HEK293 (cell line): ENCODE results near the gene C9orf153.

Source experiments
- CTCF ChIA-PET: fragments of 350-600 bp; formaldehyde crosslinking; extraction: SDS; loops from one replicate; lab custom pipeline; 2021; ENCODE audit warnings: antibody characterized with exemption; lab: Yijun Ruan, JAX
- POLR2A ChIA-PET: fragments of 300-600 bp; formaldehyde crosslinking; extraction: SDS; loops from one replicate; lab custom pipeline; 2020; ENCODE audit warnings: antibody characterized with exemption, inconsistent platforms; lab: Yijun Ruan, JAX
- H3K27ac ChIP-seq: fragments of 200-500 bp; sonication (Bioruptor generic); 2 replicates; pipeline ENCODE4 v1.5.1; 2014; ENCODE audit warnings: low read depth, low read length, control low read depth, inconsistent platforms; ENCODE audit errors: extremely low read depth
- H3K36me3 ChIP-seq, 2 experiments: fragments of 200-500 bp in 1 of 2; sonication (Bioruptor generic) in 1 of 2; 1 replicate in 1 of 2; 2 replicates in 1 of 2; pipeline ENCODE4 v1.5.1; 2014 to 2017; ENCODE audit warnings: inconsistent platforms in 2 of 2, low read length in 2 of 2; ENCODE audit not compliant: control insufficient read depth in 2 of 2, insufficient read depth in 1 of 2
- H3K4me1 ChIP-seq: fragments of 200-500 bp; sonication (Bioruptor generic); 2 replicates; pipeline ENCODE4 v1.5.1; 2014; ENCODE audit warnings: mild to moderate bottlenecking, low read length, inconsistent platforms; ENCODE audit not compliant: control insufficient read depth, insufficient read depth
- H3K4me3 ChIP-seq: 2 replicates; pipeline ENCODE4 v1.5.1; 2011; ENCODE audit warnings: low read depth, mild to moderate bottlenecking, control low read depth, low read length, moderate library complexity
- H3K9me3 ChIP-seq: fragments of 200-500 bp; sonication (Bioruptor generic); 2 replicates; pipeline ENCODE4 v1.5.1; 2014; ENCODE audit warnings: low read depth, low read length, inconsistent platforms; ENCODE audit not compliant: control insufficient read depth, insufficient read depth
- AEBP2 ChIP-seq: fragments of 450-650 bp; formaldehyde crosslinking; IDR thresholded peaks from 2 replicates; pipeline ENCODE4 v1.5.1; 2016; ENCODE audit warnings: missing biosample characterization, missing genetic modification characterization, borderline replicate concordance
- CTCF ChIP-seq: fragments of 450-650 bp; formaldehyde crosslinking; IDR thresholded peaks from 2 replicates; pipeline ENCODE4 v1.5.1; 2016; ENCODE audit warnings: missing biosample characterization, missing genetic modification characterization
- GLI2 ChIP-seq: fragments of 450-650 bp; formaldehyde crosslinking; IDR thresholded peaks from 2 replicates; pipeline ENCODE4; 2017; ENCODE audit warnings: missing biosample characterization, missing genetic modification characterization, low read depth, borderline replicate concordance
- KLF10 ChIP-seq: fragments of 450-650 bp; IDR thresholded peaks from 2 replicates; pipeline ENCODE4 v1.5.1; 2018; ENCODE audit warnings: missing biosample characterization, mild to moderate bottlenecking, missing genetic modification characterization
- TSHZ1 ChIP-seq: fragments of 450-650 bp; formaldehyde crosslinking; IDR thresholded peaks from 2 replicates; pipeline ENCODE4 v1.5.1; 2016; ENCODE audit warnings: missing biosample characterization, missing genetic modification characterization, borderline replicate concordance
- ZBTB11 ChIP-seq: fragments of 450-650 bp; formaldehyde crosslinking; conservative IDR thresholded peaks from 2 replicates; pipeline ENCODE4 v1.5.1; 2016; ENCODE audit warnings: low read depth, missing biosample characterization, missing genetic modification characterization
- ZBTB48 ChIP-seq: fragments of 450-650 bp; formaldehyde crosslinking; IDR thresholded peaks from 2 replicates; pipeline ENCODE4 v1.5.1; 2016; ENCODE audit warnings: missing biosample characterization, missing genetic modification characterization
- ZBTB49 ChIP-seq: fragments of 450-650 bp; formaldehyde crosslinking; IDR thresholded peaks from 2 replicates; pipeline ENCODE4 v1.5.1; 2016; ENCODE audit warnings: missing biosample characterization, missing genetic modification characterization, low read depth
- ZNF121 ChIP-seq: fragments of 450-650 bp; formaldehyde crosslinking; IDR thresholded peaks from 2 replicates; pipeline ENCODE4 v1.5.1; 2016; ENCODE audit warnings: missing biosample characterization, missing genetic modification characterization
- ZNF221 ChIP-seq: fragments of 450-650 bp; formaldehyde crosslinking; IDR thresholded peaks from 2 replicates; pipeline ENCODE4 v1.5.1; 2017; ENCODE audit warnings: missing biosample characterization, missing genetic modification characterization, borderline replicate concordance
- ZNF366 ChIP-seq: fragments of 450-650 bp; formaldehyde crosslinking; conservative IDR thresholded peaks from 2 replicates; pipeline ENCODE4 v1.5.1; 2016; ENCODE audit warnings: missing biosample characterization, missing genetic modification characterization
- ZNF398 ChIP-seq: fragments of 450-650 bp; formaldehyde crosslinking; IDR thresholded peaks from 2 replicates; pipeline ENCODE4 v1.5.1; 2017; ENCODE audit warnings: missing biosample characterization, missing genetic modification characterization
- ZNF501 ChIP-seq: fragments of 450-650 bp; formaldehyde crosslinking; IDR thresholded peaks from 2 replicates; pipeline ENCODE4 v1.5.1; 2016; ENCODE audit warnings: missing biosample characterization, missing genetic modification characterization
- ZNF555 ChIP-seq: fragments of 450-650 bp; formaldehyde crosslinking; conservative IDR thresholded peaks from 2 replicates; pipeline ENCODE4 v1.5.1; 2017; ENCODE audit warnings: missing biosample characterization, mild to moderate bottlenecking, missing genetic modification characterization, inconsistent platforms
- ZNF580 ChIP-seq: fragments of 450-650 bp; formaldehyde crosslinking; IDR thresholded peaks from 2 replicates; pipeline ENCODE4 v1.5.1; 2016; ENCODE audit warnings: missing biosample characterization, missing genetic modification characterization
- ZNF776 ChIP-seq: fragments of 450-650 bp; formaldehyde crosslinking; IDR thresholded peaks from 2 replicates; pipeline ENCODE4 v1.5.0; 2017; ENCODE audit warnings: missing biosample characterization, missing genetic modification characterization, borderline replicate concordance
- ZSCAN18 ChIP-seq: fragments of 450-650 bp; formaldehyde crosslinking; IDR thresholded peaks from 2 replicates; pipeline ENCODE4 v1.5.1; 2016; ENCODE audit warnings: missing biosample characterization, missing genetic modification characterization

The C9orf153 gene

GRCh38 chr9:86257391-86257790 is 2.1 kb downstream of the C9orf153 start:
- Histone ChIP-seq H3K4me1 (no peaks in the 10 kb centered on the region), H3K27ac (no peak overlapping the region), H3K9me3 (no peaks in the 10 kb centered on the region), H3K36me3 (peaks cover 0 to 3% of the 10 kb centered on the region in 2 experiments; a peak in 1 of 3 replicates), H3K4me3 (no peak overlapping the region)
- POLR2A ChIA-PET: interaction anchor here (0.7 to 1.6 kb wide), 2 partner anchors 25 to 690 kb away, joined by 6 to 7 read pairs; partner anchors contain the start of gene ISCA1
- CTCF ChIA-PET: interaction anchor here (0.6 to 3.3 kb wide), 2 partner anchors 10 to 184 kb away, joined by 3 to 10 read pairs; no protein-coding TSS in a partner anchor
- no peak for TF ChIP-seq KLF10 (tag by site-specific recombination)
- TF ChIP-seq ZBTB11 (tag by site-specific recombination): no peak
- TF ChIP-seq ZBTB49 (tag by site-specific recombination): no peak
- TF ChIP-seq AEBP2 (tag by site-specific recombination): no peak
- TF ChIP-seq TSHZ1 (tag by site-specific recombination): no peak
- TF ChIP-seq CTCF (tag by site-specific recombination): no peak
- TF ChIP-seq ZNF121: no peak
- TF ChIP-seq ZBTB48 (tag by site-specific recombination): no peak
- TF ChIP-seq ZNF398 (tag by site-specific recombination): no peak
- no peak for TF ChIP-seq ZNF366 (tag by site-specific recombination)
- TF ChIP-seq ZNF555 (tag by site-specific recombination): no peak
- no peak for TF ChIP-seq ZNF221 (tag by site-specific recombination)
- no peak for TF ChIP-seq ZNF580
- no peak for TF ChIP-seq ZSCAN18
- no peak for TF ChIP-seq GLI2
- TF ChIP-seq ZNF776 (tag by site-specific recombination): no peak
- no peak for TF ChIP-seq ZNF501 (tag by site-specific recombination)
